Gastrocnemius medialis (tissue), 4 donors: ENCODE measurements around the gene IFI27L2.

Source experiments
- POLR2A ChIP-seq, 2 donors: fragments of 450-650 bp; IDR thresholded peaks; one replicate each; pipeline ENCODE4 v1.6.1; 2017; ENCODE audit warnings: antibody characterized with exemption in 2 of 2, mild to moderate bottlenecking in 2 of 2, moderate library complexity in 2 of 2
- TF ChIP-seq, protein P1 (sequence below), 5 experiments: fragments of 450-650 bp in 3 of 5; fragments of 200-600 bp in 2 of 5; sonication (generic) in 2 of 5; IDR thresholded peaks in 4 of 5; conservative IDR thresholded peaks in 1 of 5; 1 replicate in 4 of 5; 2 replicates in 1 of 5; pipeline ENCODE4 v1.5.1; 2016 to 2019; ENCODE audit warnings: antibody characterized with exemption in 5 of 5, mild to moderate bottlenecking in 3 of 5, moderate library complexity in 3 of 5

DNA sequence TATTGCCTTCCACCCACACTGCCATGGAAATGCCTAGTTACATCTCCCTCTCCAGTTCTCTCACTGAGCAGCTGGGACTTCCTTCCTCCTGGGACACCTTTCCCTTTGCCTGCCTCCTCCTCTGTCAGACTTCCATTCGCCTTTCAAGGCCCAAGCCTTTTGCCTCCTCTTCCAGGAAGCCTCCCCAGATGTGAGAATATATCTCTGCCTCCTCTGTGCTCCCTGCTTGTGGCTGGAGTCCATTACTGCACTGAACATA, 3.1 kb downstream of the IFI27L2 start:
- TF ChIP-seq, protein P1, sequence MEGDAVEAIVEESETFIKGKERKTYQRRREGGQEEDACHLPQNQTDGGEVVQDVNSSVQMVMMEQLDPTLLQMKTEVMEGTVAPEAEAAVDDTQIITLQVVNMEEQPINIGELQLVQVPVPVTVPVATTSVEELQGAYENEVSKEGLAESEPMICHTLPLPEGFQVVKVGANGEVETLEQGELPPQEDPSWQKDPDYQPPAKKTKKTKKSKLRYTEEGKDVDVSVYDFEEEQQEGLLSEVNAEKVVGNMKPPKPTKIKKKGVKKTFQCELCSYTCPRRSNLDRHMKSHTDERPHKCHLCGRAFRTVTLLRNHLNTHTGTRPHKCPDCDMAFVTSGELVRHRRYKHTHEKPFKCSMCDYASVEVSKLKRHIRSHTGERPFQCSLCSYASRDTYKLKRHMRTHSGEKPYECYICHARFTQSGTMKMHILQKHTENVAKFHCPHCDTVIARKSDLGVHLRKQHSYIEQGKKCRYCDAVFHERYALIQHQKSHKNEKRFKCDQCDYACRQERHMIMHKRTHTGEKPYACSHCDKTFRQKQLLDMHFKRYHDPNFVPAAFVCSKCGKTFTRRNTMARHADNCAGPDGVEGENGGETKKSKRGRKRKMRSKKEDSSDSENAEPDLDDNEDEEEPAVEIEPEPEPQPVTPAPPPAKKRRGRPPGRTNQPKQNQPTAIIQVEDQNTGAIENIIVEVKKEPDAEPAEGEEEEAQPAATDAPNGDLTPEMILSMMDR (IDR thresholded peaks at IDR 0.05 in 4 of 5, conservative IDR thresholded peaks at IDR 0.05 in 1 of 5), result no peak
- no peak for TF ChIP-seq POLR2A (IDR thresholded peaks at IDR 0.05)
